IMR-90 (cell line): ENCODE measurements around the gene LY6G6F. TPM values are rescaled to one million over a fixed set of nuclear protein-coding genes. Genes with fewer than 3 reads are reported as not detected.

Experiments used
- ATAC-seq: fragments of 200-7000 bp; cut with Tn5 transposase; 2 replicates; pipeline ENCODE4 v1.9.1; 2020; ENCODE audit warnings: low read depth, mild to moderate bottlenecking, moderate library complexity
- BruUV-seq: library from RNA; stranded (reverse); fragments of 400-500 nt; replicated peaks from 2 replicates; lab custom pipeline; 2021; lab: Mats Ljungman, UMichigan
- CTCF ChIA-PET: fragments of 300-600 bp; formaldehyde crosslinking; extraction: SDS; loops from one replicate; lab custom pipeline; 2021; ENCODE audit warnings: antibody characterized with exemption; lab: Yijun Ruan, JAX
- POLR2A ChIA-PET: fragments of 300-600 bp; sonication (Branson Sonifier 250); formaldehyde crosslinking; loops from one replicate; lab custom pipeline; 2022; ENCODE audit warnings: antibody characterized with exemption; ENCODE audit not compliant: unreplicated experiment; lab: Charles Lee
- DNase-seq: peaks from one replicate; pipeline ENCODE4 v3.0.0; 2013
- H2AFZ ChIP-seq: replicated peaks from 2 replicates; pipeline ENCODE3; 2013; ENCODE audit warnings: low read length, mild to moderate bottlenecking; ENCODE audit not compliant: poor library complexity
- H2AK5ac ChIP-seq: 2 replicates; pipeline ENCODE4 v1.6.1; 2013; ENCODE audit warnings: low read depth, low read length, inconsistent platforms
- H2AK9ac ChIP-seq: replicated peaks from 2 replicates; pipeline ENCODE3; 2013; ENCODE audit warnings: mild to moderate bottlenecking, low read depth, low read length, moderate library complexity; ENCODE audit not compliant: poor library complexity
- H2BK120ac ChIP-seq: 2 replicates; pipeline ENCODE4 v1.6.1; 2013; ENCODE audit warnings: low read depth, low read length, inconsistent platforms
- H2BK15ac ChIP-seq: 3 replicates; pipeline ENCODE4 v1.6.1; 2013; ENCODE audit warnings: low read depth, low read length, inconsistent platforms
- H2BK20ac ChIP-seq: 2 replicates; pipeline ENCODE4 v1.6.1; 2013; ENCODE audit warnings: low read depth, mild to moderate bottlenecking, inconsistent platforms, low read length, moderate library complexity
- H2BK5ac ChIP-seq: 2 replicates; pipeline ENCODE4 v1.6.1; 2013; ENCODE audit warnings: mild to moderate bottlenecking, low read depth, low read length, inconsistent platforms; ENCODE audit not compliant: poor library complexity, severe bottlenecking
- H3K14ac ChIP-seq: replicated peaks from 2 replicates; pipeline ENCODE4 v1.6.1; 2013; ENCODE audit warnings: low read depth, low read length, inconsistent platforms
- H3K18ac ChIP-seq: 2 replicates; pipeline ENCODE4 v1.6.1; 2013; ENCODE audit warnings: low read depth, low read length, control low read depth
- H3K23ac ChIP-seq: 2 replicates; pipeline ENCODE4 v1.6.1; 2013; ENCODE audit warnings: low read depth, low read length, inconsistent platforms
- H3K27ac ChIP-seq: 2 replicates; pipeline ENCODE4 v1.5.1; 2013; ENCODE audit warnings: mild to moderate bottlenecking, control low read depth, low read length; ENCODE audit not compliant: insufficient read depth
- H3K27me3 ChIP-seq: 2 replicates; pipeline ENCODE4 v1.6.1; 2013; ENCODE audit warnings: low read length; ENCODE audit not compliant: control insufficient read depth, insufficient read depth
- H3K36me3 ChIP-seq: 2 replicates; pipeline ENCODE4 v1.6.1; 2013; ENCODE audit warnings: low read length, mixed read lengths; ENCODE audit not compliant: control insufficient read depth, insufficient read depth
- H3K4ac ChIP-seq: 2 replicates; pipeline ENCODE4 v1.6.1; 2013; ENCODE audit warnings: low read depth, low read length, inconsistent platforms
- H3K4me1 ChIP-seq: 2 replicates; pipeline ENCODE4 v1.6.1; 2013; ENCODE audit warnings: low read length, mixed read lengths; ENCODE audit not compliant: control insufficient read depth, insufficient read depth
- H3K4me2 ChIP-seq: 2 replicates; pipeline ENCODE4 v1.6.1; 2013; ENCODE audit warnings: low read depth, mild to moderate bottlenecking, control low read depth, low read length, moderate library complexity
- H3K4me3 ChIP-seq: 2 replicates; pipeline ENCODE4 v1.5.1; 2013; ENCODE audit warnings: low read depth, mild to moderate bottlenecking, control low read depth, low read length, moderate library complexity; ENCODE audit not compliant: insufficient read depth
- H3K56ac ChIP-seq: 2 replicates; pipeline ENCODE4 v1.6.1; 2013; ENCODE audit warnings: low read length, inconsistent platforms; ENCODE audit not compliant: insufficient read depth; ENCODE audit errors: extremely low read depth
- H3K79me1 ChIP-seq, 2 experiments: 2 replicates each; pipeline ENCODE4 v1.6.1; 2013; ENCODE audit warnings: low read length in 2 of 2, inconsistent platforms in 1 of 2, low read depth in 1 of 2
- H3K9ac ChIP-seq: 2 replicates; pipeline ENCODE4 v1.6.1; 2013; ENCODE audit warnings: low read depth, low read length, control low read depth
- H3K9me1 ChIP-seq: 2 replicates; pipeline ENCODE4 v1.6.1; 2013; ENCODE audit warnings: low read length, inconsistent platforms; ENCODE audit not compliant: insufficient read depth
- H3K9me3 ChIP-seq: 2 replicates; pipeline ENCODE4 v1.6.1; 2013; ENCODE audit warnings: low read length; ENCODE audit not compliant: control insufficient read depth, insufficient read depth
- H4K20me1 ChIP-seq: 2 replicates; pipeline ENCODE4 v1.6.1; 2013; ENCODE audit warnings: low read length, inconsistent platforms; ENCODE audit not compliant: insufficient read depth
- H4K5ac ChIP-seq: 2 replicates; pipeline ENCODE4 v1.6.1; 2013; ENCODE audit warnings: mild to moderate bottlenecking, low read depth, low read length, control low read depth
- H4K8ac ChIP-seq, 2 experiments: 2 replicates each; pipeline ENCODE4 v1.6.1; 2013; ENCODE audit warnings: low read depth in 2 of 2, low read length in 2 of 2, control low read depth in 1 of 2, inconsistent platforms in 1 of 2
- H4K91ac ChIP-seq: 2 replicates; pipeline ENCODE4 v1.6.1; 2013; ENCODE audit warnings: low read depth, low read length, inconsistent platforms; ENCODE audit not compliant: insufficient read depth
- BHLHE40 ChIP-seq: fragments of 150-350 bp; IDR thresholded peaks from 2 replicates; pipeline ENCODE4 v1.6.1; 2016; ENCODE audit warnings: mild to moderate bottlenecking, low read depth, low read length
- CEBPB ChIP-seq: IDR thresholded peaks from 2 replicates; pipeline ENCODE4 v1.6.1; 2012; ENCODE audit warnings: low read depth, low read length, improper control_type of control experiment
- CHD1 ChIP-seq: IDR thresholded peaks from 2 replicates; pipeline ENCODE4 v1.6.1; 2012; ENCODE audit warnings: low read depth, low read length, improper control_type of control experiment
- FOS ChIP-seq: fragments of 150-350 bp; IDR thresholded peaks from 2 replicates; pipeline ENCODE4 v1.6.1; 2016; ENCODE audit warnings: low read depth, low read length
- MAFK ChIP-seq: IDR thresholded peaks from 2 replicates; pipeline ENCODE4 v1.6.1; 2012; ENCODE audit warnings: low read depth, low read length, improper control_type of control experiment
- MXI1 ChIP-seq: IDR thresholded peaks from 2 replicates; pipeline ENCODE4 v1.6.1; 2012; ENCODE audit warnings: low read depth, mild to moderate bottlenecking, low read length, moderate library complexity, borderline replicate concordance
- NFE2L2 ChIP-seq: fragments of 150-350 bp; IDR thresholded peaks from 2 replicates; pipeline ENCODE4 v1.6.1; 2016; ENCODE audit warnings: low read depth, mild to moderate bottlenecking, low read length
- POLR2A ChIP-seq: IDR thresholded peaks from 2 replicates; pipeline ENCODE4 v1.6.1; 2012; ENCODE audit warnings: mild to moderate bottlenecking, low read depth, low read length
- RCOR1 ChIP-seq: IDR thresholded peaks from 2 replicates; pipeline ENCODE4 v1.6.1; 2012; ENCODE audit warnings: mild to moderate bottlenecking, low read length, improper control_type of control experiment; ENCODE audit not compliant: insufficient replicate concordance
- RFX5 ChIP-seq: IDR thresholded peaks from 2 replicates; pipeline ENCODE4 v1.8.0; 2012; ENCODE audit warnings: low read depth, mild to moderate bottlenecking, low read length, moderate library complexity
- SMC3 ChIP-seq: fragments of 150-350 bp; IDR thresholded peaks from 2 replicates; pipeline ENCODE4 v1.6.1; 2016; ENCODE audit warnings: low read depth, mild to moderate bottlenecking, antibody characterized with exemption, low read length, moderate library complexity
- WGBS, 2 experiments: methylation state at CpG; one replicate each; pipeline versions ENCODE4 v1.1.5 to v1.1.7; 2013; ENCODE audit warnings: missing lambda C conversion rate in 2 of 2; ENCODE audit not compliant: insufficient read length in 1 of 2; ENCODE audit errors: extremely low coverage in 2 of 2; 5-methylcytosine and 5-hydroxymethylcytosine counted together
- dilution Hi-C: fragments of 300-500 bp; cut with HindIII; formaldehyde crosslinking; loops from one replicate; pipeline ENCODE4 v1.14.3; 2018; ENCODE audit warnings: low sequenced_read_pairs; ENCODE audit not compliant: unreplicated experiment
- in situ Hi-C: fragments of 300-500 bp; cut with MboI; formaldehyde crosslinking; loops from 3 replicates; pipeline ENCODE4 v1.14.3; 2019; ENCODE audit warnings: low sequenced_read_pairs, inconsistent platforms, mixed read lengths
- intact Hi-C: fragments of 100-400 bp; cut with micrococcal nuclease; formaldehyde crosslinking; loops from 2 replicates; pipeline ENCODE4 v1.10.0; 2022
- polyA plus RNA-seq, 3 experiments: library from polyadenylated mRNA; depleted of rRNA; stranded (reverse); fragments of >200 nt; gene quantifications; 2 replicates each; pipeline ENCODE4 v1.2.3, GENCODE V29; 2012; ENCODE audit warnings: low replicate concordance in 1 of 3
- total RNA-seq: library from RNA; depleted of rRNA; stranded (reverse); fragments of >200 nt; gene quantifications from 2 replicates; pipeline ENCODE4 v1.2.3, GENCODE V29; 2012
- TF ChIP-seq, protein P1 (sequence below): fragments of 150-350 bp; IDR thresholded peaks from 2 replicates; pipeline ENCODE4 v1.6.1; 2017; ENCODE audit warnings: mild to moderate bottlenecking, antibody characterized with exemption, low read length, low read depth
- TF ChIP-seq, protein P2 (sequence below): fragments of 150-350 bp; IDR thresholded peaks from 2 replicates; pipeline ENCODE4 v1.6.1; 2016; ENCODE audit warnings: low read depth, mild to moderate bottlenecking, low read length, moderate library complexity, borderline replicate concordance

LY6G6F gene
- total and polyA plus RNA-seq, 2 of the 4 experiments (the other 2 are of a cell fraction): not detected

- no peak for TF ChIP-seq CEBPB
Observed at GRCh38 chr6:31749301-31750036, 42.8 kb downstream of the LY6G6F start (continued).

- Histone ChIP-seq H3K4me3 (no peak overlapping the region), H3K79me1 (0 out of 4 replicates have a peak, but pooled peaks cover 0 to 12% of the 10 kb centered on the region in 2 experiments), H2BK15ac (no peak overlapping the region), H3K9me1 (peaks cover 6% of the 10 kb centered on the region), H3K4me2 (no peak overlapping the region), H2BK20ac (no peak overlapping the region), H2AK9ac (no peak overlapping the region), H3K18ac (no peak overlapping the region), H3K4me1 (peaks cover 5% of the 10 kb centered on the region), H3K23ac (no peak overlapping the region), H2AFZ (no peak overlapping the region), H2AK5ac (no peak overlapping the region), H3K9ac (no peak overlapping the region), H3K14ac (no peak overlapping the region), H2BK5ac (no peak overlapping the region), H3K9me3 (no peaks in the 10 kb centered on the region), H3K27ac (no peak overlapping the region), H4K5ac (no peak overlapping the region), H3K27me3 (no peaks in the 10 kb centered on the region), H4K20me1 (peaks cover 3% of the 10 kb centered on the region; the same call in 1 of the 2 replicates), H3K56ac (no peak overlapping the region), H3K36me3 (no peaks in the 10 kb centered on the region; the same call in 1 of the 2 replicates), H3K4ac (no peak overlapping the region), H4K8ac (no peak overlapping the region), H4K91ac (no peak overlapping the region), H2BK120ac (no peak overlapping the region)
- POLR2A ChIA-PET: no interaction called here
- in situ Hi-C loops (no loop called here), intact Hi-C loops (no loop called here), dilution Hi-C loops (no loop called here)
- DNase-seq: peak; percentile 66
- no TSS peak for BruUV-seq
- no peak for ATAC-seq
- WGBS, 2 experiments: 60% methylated on average over 4 of the region's 7 CpGs; no CpG with 5 or more reads in 1 of the 2 experiments
- CTCF ChIA-PET: interaction anchor here (0.6 to 1.3 kb wide), 2 partner anchors 19 to 20 kb away, joined by 3 read pairs; no protein-coding TSS in a partner anchor
- TF ChIP-seq, protein P1, sequence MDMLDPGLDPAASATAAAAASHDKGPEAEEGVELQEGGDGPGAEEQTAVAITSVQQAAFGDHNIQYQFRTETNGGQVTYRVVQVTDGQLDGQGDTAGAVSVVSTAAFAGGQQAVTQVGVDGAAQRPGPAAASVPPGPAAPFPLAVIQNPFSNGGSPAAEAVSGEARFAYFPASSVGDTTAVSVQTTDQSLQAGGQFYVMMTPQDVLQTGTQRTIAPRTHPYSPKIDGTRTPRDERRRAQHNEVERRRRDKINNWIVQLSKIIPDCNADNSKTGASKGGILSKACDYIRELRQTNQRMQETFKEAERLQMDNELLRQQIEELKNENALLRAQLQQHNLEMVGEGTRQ: no peak
- TF ChIP-seq BHLHE40 (no peak), CHD1 (no peak), SMC3 (no peak), RCOR1 (no peak), CEBPB (no peak), FOS (no peak), RFX5 (no peak), NFE2L2 (no peak), POLR2A (no peak), MXI1 (no peak), MAFK (no peak)
- TF ChIP-seq, protein P2, sequence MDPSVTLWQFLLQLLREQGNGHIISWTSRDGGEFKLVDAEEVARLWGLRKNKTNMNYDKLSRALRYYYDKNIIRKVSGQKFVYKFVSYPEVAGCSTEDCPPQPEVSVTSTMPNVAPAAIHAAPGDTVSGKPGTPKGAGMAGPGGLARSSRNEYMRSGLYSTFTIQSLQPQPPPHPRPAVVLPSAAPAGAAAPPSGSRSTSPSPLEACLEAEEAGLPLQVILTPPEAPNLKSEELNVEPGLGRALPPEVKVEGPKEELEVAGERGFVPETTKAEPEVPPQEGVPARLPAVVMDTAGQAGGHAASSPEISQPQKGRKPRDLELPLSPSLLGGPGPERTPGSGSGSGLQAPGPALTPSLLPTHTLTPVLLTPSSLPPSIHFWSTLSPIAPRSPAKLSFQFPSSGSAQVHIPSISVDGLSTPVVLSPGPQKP: no peak
Observed at GRCh38 chr6:31750411-31751022, 43.9 kb downstream of the LY6G6F start.
